Ectodermal cell (in vitro differentiated cells): ENCODE results near the gene AEBP1.

ENCODE experiments used
- H3K27ac ChIP-seq: 2 replicates; pipeline ENCODE4 v1.7.0; 2013; ENCODE audit warnings: mild to moderate bottlenecking, low read depth, low read length; ENCODE audit not compliant: insufficient read depth, poor library complexity, severe bottlenecking
- H3K27me3 ChIP-seq: 2 replicates; pipeline ENCODE4 v1.7.0; 2013; ENCODE audit warnings: mild to moderate bottlenecking, low read length; ENCODE audit not compliant: insufficient read depth, control insufficient read depth, poor library complexity, severe bottlenecking
- H3K36me3 ChIP-seq: one replicate; pipeline ENCODE4 v1.7.0; 2013; ENCODE audit warnings: low read length; ENCODE audit not compliant: control insufficient read depth, insufficient read depth
- H3K4me1 ChIP-seq: one replicate; pipeline ENCODE4 v1.7.0; 2013; ENCODE audit warnings: low read length; ENCODE audit not compliant: control insufficient read depth, insufficient read depth
- H3K4me3 ChIP-seq: 2 replicates; pipeline ENCODE4 v1.7.0; 2013; ENCODE audit warnings: low read depth, low read length, control low read depth; ENCODE audit not compliant: insufficient read depth
- H3K9me3 ChIP-seq: 2 replicates; pipeline ENCODE4 v1.7.0; 2013; ENCODE audit warnings: mild to moderate bottlenecking, low read length, moderate library complexity; ENCODE audit not compliant: control insufficient read depth
- WGBS, 2 experiments: methylation state at CpG; one replicate each; pipeline ENCODE4 v1.1.7; 2013; ENCODE audit warnings: missing lambda C conversion rate in 2 of 2; 5-methylcytosine and 5-hydroxymethylcytosine counted together

The AEBP1 gene

DNA sequence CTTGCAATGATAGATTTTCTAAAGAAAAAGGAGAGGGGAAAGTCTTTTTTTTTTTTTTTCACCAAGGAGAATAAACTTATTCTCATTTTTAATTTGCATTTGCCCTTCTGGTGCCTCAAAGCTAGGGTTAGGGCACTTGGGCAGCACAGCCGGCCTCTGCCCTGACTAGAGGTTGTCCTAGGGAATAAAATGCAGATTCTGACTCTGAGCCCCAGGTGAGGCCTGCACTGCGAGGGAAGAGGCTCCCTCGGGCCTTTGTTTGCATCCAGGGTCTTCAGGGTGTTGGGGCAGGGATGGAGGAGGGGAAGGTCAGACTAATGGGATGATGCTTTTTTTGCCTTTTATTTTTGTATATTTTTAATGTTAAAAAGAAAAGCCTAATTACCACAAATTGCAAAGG lies 29.1 kb downstream of the AEBP1 start:
- Histone ChIP-seq H3K4me3 (no peak overlapping the region), H3K27ac (no peak overlapping the region), H3K4me1 (no peaks in the 10 kb centered on the region), H3K9me3 (no peaks in the 10 kb centered on the region), H3K36me3 (no peaks in the 10 kb centered on the region), H3K27me3 (no peaks in the 10 kb centered on the region)
- WGBS, 2 experiments: 43 to 44% methylated on average over 3 of the region's 3 CpGs

DNA sequence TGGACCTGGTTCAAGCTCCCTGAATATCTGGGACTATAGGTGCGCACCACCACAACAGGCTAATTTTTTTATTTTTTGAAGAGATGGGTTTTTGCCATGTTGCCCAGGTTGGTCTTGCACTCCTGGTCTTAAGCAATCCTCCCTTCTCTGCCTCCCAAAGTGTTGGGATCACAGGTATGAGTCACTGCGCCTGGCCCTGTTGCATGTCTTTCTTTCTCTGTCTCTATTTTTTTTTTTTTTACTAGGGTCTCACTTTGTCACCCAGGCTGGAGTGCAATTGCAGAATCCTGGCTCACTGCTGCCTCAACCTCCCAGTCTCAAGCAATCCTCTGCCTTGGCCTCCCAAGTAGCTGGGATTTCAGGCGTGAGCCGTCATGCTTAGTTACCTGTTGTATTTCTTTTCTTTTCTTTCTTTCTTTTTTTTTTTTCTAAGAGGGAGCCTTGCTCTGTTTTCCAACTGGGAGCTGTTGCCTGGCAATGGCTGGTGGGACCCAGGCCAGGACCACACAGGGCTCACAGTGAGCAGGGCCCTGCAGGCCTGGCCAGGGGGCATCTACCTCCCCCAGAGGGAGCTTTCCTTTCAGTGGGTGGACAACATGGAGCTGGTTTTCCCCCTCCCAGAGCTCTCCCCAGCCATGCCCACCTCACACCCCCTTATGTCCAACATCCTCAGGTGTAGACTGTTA lies 30.9 kb downstream of the AEBP1 start:
- WGBS, 2 experiments: 89 to 92% methylated on average over 4 of the region's 4 CpGs

DNA sequence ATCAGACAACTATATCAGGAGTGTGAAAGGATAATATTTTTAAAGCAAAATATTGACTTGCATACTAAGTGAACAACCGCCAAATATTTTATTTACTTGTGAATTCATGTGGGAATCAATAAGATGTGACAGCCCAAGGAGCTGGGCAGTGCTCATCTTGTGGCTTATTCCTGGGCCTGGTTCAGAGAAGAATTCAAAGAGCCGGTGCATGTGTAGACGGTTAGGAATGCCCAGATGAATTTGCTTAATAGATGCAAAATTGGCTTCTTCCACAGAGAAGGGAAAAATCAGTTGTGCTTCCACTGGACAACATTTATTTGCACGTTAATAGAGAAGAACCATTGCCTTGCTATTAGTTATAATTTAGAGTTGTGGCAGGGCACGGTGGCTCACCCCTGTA lies 32.6 kb downstream of the AEBP1 start:
- H3K4me3 ChIP-seq: no peak overlapping the region
- H3K36me3 ChIP-seq: no peaks in the 10 kb centered on the region
- 92 to 93% methylated on average over 5 of the region's 5 CpGs for WGBS, 2 experiments
- no peaks in the 10 kb centered on the region for H3K27me3 ChIP-seq
- H3K9me3 ChIP-seq: no peaks in the 10 kb centered on the region
- H3K4me1 ChIP-seq: no peaks in the 10 kb centered on the region
- H3K27ac ChIP-seq: no peak overlapping the region

More for the DNA sequence above, 30.9 kb downstream of the AEBP1 start:
- H3K4me3 ChIP-seq: no peak overlapping the region
- H3K4me1 ChIP-seq: no peaks in the 10 kb centered on the region
- H3K36me3 ChIP-seq: no peaks in the 10 kb centered on the region
- H3K9me3 ChIP-seq: no peaks in the 10 kb centered on the region
- H3K27ac ChIP-seq: no peak overlapping the region
- H3K27me3 ChIP-seq: no peaks in the 10 kb centered on the region

DNA sequence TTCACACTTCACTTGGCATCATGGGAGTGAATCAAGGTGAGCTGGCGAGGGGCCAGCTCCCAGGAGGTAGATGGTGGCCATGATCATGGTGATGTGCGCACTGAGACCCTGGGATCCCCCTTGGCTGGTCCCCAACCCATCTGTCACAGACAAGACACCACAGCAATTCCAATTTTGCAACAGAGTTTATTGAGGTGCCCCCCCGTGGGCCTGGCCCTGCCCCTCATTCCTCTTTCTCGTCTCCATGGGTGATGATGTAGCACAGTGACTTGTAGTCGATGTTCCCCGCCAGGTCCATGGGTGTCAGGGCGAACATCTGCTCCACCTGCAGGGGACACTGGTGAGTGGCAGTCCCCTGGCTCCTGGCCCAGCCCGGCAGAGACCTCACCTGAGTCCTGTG lies 34.6 kb downstream of the AEBP1 start:
- Histone ChIP-seq H3K4me1 (no peaks in the 10 kb centered on the region), H3K27ac (no peak overlapping the region), H3K4me3 (no peak overlapping the region), H3K9me3 (no peaks in the 10 kb centered on the region), H3K27me3 (peaks cover under 1% of the 10 kb centered on the region), H3K36me3 (no peaks in the 10 kb centered on the region)
- WGBS, 2 experiments: 91 to 94% methylated on average over 8 of the region's 8 CpGs

DNA sequence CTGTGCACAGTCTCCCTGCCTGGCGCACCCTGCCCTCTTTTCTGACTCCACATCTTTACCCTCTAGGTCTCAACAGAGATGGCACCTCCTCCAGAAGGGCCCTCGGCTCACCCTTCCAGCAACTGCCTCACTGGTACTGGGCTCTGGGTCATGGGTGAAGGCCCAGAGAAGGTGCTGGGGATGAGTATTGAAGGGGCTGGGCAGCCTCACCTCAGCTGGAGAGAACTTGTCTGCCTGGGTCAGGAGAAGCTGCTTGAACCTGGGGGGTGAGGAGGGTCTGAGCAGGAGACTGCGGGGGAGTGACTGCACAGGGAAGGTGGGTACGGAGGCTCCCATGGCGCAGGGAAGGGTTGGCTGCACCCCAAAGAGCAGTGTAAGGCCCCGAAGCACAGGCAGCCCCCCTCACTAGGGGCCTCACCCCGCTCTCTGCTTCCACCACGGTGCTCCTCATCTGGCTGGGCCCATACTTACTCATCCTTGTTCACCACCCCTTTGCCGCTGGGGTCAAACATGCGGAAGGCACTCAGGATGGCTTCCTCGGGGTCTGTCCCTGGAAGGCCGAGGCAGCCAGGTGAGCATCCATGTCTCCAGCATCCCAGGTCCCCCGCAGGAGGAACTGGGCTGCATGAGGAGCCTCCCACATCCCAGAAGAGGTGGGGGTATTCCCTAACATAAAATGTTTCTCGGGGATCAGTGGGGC lies 35.3 kb downstream of the AEBP1 start:
- H3K27me3 ChIP-seq: peaks cover 8% of the 10 kb centered on the region
- H3K9me3 ChIP-seq: no peaks in the 10 kb centered on the region
- no peak overlapping the region for H3K4me3 ChIP-seq
- no peak overlapping the region for H3K27ac ChIP-seq
- WGBS, 2 experiments: 93 to 94% methylated on average over 14 of the region's 14 CpGs
- H3K4me1 ChIP-seq: no peaks in the 10 kb centered on the region
- H3K36me3 ChIP-seq: no peaks in the 10 kb centered on the region

DNA sequence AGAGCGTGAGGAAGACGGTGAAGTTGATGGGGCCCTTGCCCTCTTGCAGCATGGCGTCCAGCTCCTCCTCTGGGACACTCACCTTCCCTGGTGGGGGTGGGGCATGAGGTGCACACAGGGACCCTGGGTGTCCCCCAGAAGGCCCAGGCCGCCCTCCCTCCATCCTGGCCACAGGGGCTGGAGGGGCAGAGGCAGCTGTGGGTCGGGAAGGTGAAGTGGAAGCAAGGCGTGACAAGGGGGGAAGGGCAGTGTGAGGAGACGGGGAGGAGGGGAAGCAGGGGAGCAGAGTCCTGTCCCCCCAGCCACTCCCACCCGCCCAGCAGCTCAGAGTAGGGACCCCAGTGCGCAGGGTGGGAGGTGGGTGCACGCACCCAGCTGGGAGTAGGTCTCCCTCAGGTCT lies 36.2 kb downstream of the AEBP1 start:
- H3K27me3 ChIP-seq: peaks cover 17% of the 10 kb centered on the region
- no peaks in the 10 kb centered on the region for H3K9me3 ChIP-seq
- H3K27ac ChIP-seq: no peak overlapping the region
- no peaks in the 10 kb centered on the region for H3K4me1 ChIP-seq
- 89 to 94% methylated on average over 10 of the region's 10 CpGs for WGBS, 2 experiments
- no peaks in the 10 kb centered on the region for H3K36me3 ChIP-seq
- no peak overlapping the region for H3K4me3 ChIP-seq

DNA sequence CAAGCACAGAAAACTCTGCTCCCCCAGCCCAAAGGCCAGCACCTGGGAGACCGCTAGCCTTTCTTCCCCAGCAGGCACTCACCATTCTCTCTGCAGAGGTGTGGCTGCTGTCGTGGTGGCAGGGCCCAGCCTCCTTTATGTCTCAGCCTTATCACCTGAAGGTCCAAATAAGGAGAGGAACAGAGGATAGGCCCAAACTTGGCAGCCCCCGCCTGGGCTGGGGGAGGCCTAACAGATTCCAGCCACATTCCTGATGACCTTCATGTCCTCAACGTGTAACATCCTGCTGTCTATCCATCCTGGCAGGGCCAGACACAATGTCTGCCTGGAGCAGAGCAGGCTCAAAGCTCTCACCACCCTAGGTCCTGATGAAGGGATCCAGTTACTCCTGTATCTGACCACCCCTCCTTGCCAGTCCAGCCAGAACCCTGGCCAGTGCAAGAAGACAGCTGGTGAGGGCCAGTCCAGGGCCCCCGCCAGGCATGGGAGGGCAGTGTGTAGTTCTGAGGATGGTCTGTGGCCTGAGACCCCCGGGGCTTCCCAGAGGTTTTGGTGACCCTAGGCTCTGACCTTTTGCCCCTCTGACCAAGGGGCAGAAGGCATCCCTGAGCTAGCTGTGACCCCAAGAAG lies 37.2 kb downstream of the AEBP1 start, which contains the start of gene MYL7:
TSS of gene MYL7 (minus strand) at position 112 of the 630 bp plus-strand sequence. CDS start at position 85, 27 bp downstream.
- H3K9me3 ChIP-seq: no peaks in the 10 kb centered on the region
- H3K4me3 ChIP-seq: no peak within 1 kb of the TSS
- peaks cover 3% of the 10 kb centered on the region for H3K4me1 ChIP-seq
- 72 to 76% methylated on average over 6 of the region's 6 CpGs for WGBS, 2 experiments
- peaks cover 27% of the 10 kb centered on the region for H3K27me3 ChIP-seq
- no peaks in the 10 kb centered on the region for H3K36me3 ChIP-seq
- H3K27ac ChIP-seq: no peak within 1 kb of the TSS

DNA sequence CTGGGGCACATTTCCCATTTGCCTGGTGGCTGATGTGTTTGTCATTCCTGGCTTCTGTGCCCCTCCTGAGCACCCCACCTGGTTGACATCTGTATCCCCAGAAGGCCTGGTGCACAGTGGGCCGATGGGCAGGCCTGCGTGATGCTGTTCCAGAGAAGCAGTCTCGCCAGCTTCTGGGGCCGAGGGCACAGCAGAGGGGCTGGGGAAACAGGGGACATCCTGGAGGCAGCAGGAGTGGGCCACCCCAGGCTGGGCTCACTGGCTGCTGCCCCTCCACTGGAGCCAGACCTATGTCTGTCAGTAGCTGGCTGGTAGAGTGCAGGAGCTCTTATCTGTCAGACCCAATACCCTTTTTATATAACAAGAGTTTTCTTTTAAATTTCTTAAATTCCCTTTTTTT lies 37.9 kb downstream of the AEBP1 start:
- H3K27ac ChIP-seq: no peak overlapping the region
- H3K4me1 ChIP-seq: peaks cover 10% of the 10 kb centered on the region
- H3K36me3 ChIP-seq: no peaks in the 10 kb centered on the region
- H3K9me3 ChIP-seq: no peaks in the 10 kb centered on the region
- H3K4me3 ChIP-seq: no peak overlapping the region
- H3K27me3 ChIP-seq: peaks cover 29% of the 10 kb centered on the region
- WGBS, 2 experiments: 92 to 97% methylated on average over 4 of the region's 4 CpGs

DNA sequence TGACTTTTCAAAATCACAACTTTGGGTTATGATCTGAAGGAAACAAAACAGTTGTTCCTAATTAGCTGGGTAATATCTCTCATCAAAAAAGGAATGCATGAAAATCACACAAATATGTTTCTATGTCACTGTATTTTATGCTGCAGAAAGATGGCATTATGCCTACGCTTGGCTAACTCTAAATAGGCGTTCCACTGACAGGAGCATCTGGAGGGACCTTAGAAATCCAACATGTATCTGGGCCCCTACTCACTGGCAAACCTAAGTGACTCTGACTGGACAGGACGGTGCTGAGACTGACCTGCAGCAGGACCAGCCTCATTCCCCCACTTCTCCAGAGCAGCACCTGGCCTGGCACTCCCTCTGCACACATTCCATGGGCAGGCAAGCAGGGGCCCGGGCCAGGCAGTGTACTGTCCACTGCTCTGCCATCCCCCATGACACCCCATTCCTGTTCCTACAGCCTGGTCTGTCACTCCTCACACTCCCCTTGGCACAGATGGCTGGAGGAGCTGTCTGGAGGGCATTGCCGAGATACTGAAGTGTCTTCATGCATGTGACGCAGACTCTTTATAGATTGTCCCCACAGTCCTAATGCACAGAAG lies 39.6 kb downstream of the AEBP1 start:
- Histone ChIP-seq H3K36me3 (no peaks in the 10 kb centered on the region), H3K4me1 (peaks cover 16% of the 10 kb centered on the region), H3K27ac (no peak overlapping the region), H3K9me3 (no peaks in the 10 kb centered on the region), H3K27me3 (peaks cover 29% of the 10 kb centered on the region), H3K4me3 (no peak overlapping the region)
- WGBS, 2 experiments: 93% methylated on average over 6 of the region's 6 CpGs

DNA sequence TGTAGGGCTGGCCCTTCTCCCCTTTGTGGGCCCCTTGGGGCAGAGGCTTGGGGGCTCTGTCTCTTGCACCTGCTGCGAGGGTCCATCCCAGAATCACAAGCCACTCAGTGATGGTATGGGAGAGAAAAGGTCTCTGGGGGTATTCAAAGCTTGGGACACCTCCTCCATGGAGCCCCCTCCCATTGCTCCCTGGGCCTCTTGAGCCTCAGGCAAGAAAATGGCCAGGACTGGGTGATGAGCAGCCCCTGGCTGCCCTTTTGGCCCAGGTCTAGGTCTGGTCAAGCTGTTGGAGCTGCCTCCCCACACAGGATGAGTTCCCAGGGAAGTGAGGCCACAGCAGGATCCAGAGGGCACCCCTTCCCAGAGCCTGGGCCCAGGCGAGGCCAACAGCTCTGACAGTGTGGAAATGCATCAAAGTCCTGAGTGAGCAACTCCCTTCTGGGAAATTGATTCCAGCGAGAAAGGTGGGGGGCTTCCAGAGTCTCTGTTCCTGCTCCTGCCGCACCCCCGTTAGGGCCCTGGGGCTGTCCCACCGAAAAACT lies 40.4 kb downstream of the AEBP1 start:
- Histone ChIP-seq H3K9me3 (no peaks in the 10 kb centered on the region), H3K27me3 (peaks cover 29% of the 10 kb centered on the region), H3K4me1 (peaks cover 16% of the 10 kb centered on the region), H3K36me3 (no peaks in the 10 kb centered on the region), H3K27ac (no peak overlapping the region), H3K4me3 (no peak overlapping the region)
- 93 to 94% methylated on average over 6 of the region's 6 CpGs for WGBS, 2 experiments
